GM21528 (cell line): Measurements from ENCODE around the gene IRX1.

Experiments
- ATAC-seq: cut with Tn5 transposase; IDR thresholded peaks from one replicate; pipeline ENCODE4 v1.9.1; 2021; ENCODE audit warnings: mild to moderate bottlenecking, moderate library complexity; ENCODE audit not compliant: unreplicated experiment, low FRiP score

Gene IRX1

DNA sequence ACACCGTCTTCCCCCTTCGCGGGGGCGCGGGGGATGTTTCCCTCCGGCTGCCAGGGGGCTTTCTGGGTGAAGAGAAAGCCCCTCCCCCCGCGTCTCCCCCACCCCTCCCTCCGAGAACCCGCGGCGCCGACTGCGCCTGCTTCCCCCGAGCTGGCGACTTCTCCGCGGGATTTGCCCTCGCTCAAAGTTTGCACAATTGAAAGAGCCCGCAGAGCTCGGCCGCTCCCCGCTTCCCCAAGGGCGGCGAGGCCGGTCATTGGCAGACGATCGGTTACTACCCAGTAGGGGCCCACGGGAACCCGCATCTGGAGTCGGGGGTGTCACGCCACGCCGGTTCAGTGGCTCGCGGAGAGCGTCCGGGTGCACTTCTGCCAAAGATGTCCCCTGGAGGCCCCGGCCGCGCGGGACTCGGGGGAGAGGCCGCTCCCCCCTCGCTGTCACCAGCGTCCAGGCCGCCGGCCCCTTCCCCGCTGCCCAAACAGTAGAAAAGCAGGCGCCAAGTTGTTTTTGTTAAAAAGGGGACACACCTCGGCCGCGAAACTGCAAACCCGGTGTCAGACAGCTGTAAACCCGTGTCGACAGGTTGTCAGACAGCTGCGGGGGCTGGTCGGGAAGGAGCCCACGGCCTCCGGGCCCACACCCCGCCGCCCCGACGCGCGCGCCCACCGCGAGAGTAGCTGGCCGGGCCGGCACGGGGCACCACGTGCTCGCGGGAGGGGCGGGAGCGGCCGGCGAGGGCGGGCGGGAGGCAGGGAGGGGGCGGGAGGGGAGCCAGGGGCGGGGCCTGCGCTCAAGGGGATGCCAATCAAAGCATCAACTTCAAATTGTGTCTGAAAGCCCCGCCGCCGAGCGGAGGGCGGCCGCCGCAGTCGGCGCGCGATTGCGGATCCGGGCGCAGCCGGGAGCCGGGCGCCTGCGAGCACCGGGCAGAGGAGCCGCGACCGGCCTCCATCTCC lies at the start of gene IRX1:
TSS of gene IRX1 (plus strand) at position 827 of the 956 bp plus-strand sequence. CDS start 274 bp downstream, outside the sequence.
- no peak for ATAC-seq

DNA sequence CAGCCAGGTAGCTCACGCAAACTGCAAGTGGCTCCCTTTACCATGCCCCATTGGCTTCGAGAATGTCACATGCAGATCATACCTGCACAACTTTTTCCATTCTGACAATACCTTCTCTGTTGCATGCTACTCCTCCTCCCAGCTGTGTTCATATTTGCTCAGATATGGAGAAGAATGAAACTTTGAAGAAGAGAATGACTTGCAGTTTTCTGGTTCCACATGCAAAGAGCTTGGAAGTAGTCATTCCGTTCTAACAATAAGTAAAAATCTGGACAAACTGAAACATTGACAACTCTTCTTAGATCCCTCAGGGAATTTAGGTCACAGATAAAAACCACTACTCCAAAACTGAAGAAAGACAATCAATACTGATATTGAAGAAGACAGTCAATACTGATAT lies 49.6 kb upstream of the IRX1 start:
- ATAC-seq: no peak

DNA sequence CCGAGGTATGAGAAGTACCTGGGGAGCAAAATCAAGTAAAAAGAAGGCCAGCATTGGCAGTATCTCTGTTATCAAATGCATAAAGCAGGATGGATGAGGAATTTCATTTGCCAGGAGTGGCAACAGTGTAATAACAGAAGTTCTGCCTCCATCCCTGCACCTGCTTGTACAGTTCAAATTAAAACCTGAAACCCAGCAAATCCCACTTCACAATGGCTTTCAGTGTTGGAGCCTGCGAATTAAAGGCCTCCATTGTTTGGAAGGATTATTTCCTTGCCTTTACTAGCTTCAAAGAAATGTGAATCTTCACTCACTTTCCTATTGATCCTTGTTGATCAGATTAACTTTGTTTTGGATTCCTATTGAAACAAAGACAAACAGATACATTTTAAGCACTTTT lies 31.5 kb upstream of the IRX1 start:
- ATAC-seq: no peak

DNA sequence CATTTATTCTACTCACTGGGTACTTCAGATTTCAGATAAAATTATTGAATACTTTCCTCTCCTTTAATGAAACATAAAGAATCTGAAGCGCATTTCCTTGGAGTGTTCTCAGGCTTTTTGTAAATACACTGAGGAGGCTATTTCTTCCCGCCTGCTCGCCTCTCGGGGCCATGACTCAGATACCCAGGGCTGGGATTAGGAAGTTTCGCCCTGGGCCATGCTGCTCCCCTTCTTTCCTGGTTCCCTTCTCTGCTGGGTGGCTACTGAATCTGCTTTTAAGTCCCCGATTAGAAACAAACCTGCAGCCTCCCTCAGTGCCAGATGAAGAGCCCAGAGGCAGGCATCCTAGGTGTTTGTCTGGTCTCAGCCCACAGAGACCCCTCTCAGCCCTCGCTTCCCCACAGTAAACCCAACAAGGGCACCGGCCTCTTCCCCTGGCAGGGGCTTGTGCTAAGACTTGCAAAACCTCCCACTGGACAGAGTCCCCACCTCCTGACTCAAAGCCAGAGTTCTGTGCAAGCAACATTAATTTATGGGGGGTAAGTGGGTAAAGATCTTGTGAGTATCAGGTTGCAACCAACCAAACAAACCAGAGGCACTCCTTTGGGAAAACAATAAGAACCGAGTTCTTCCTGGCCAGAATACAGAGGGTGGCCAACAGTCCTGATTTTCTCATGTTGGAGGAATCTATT lies 30.7 kb upstream of the IRX1 start:
- no peak for ATAC-seq

DNA sequence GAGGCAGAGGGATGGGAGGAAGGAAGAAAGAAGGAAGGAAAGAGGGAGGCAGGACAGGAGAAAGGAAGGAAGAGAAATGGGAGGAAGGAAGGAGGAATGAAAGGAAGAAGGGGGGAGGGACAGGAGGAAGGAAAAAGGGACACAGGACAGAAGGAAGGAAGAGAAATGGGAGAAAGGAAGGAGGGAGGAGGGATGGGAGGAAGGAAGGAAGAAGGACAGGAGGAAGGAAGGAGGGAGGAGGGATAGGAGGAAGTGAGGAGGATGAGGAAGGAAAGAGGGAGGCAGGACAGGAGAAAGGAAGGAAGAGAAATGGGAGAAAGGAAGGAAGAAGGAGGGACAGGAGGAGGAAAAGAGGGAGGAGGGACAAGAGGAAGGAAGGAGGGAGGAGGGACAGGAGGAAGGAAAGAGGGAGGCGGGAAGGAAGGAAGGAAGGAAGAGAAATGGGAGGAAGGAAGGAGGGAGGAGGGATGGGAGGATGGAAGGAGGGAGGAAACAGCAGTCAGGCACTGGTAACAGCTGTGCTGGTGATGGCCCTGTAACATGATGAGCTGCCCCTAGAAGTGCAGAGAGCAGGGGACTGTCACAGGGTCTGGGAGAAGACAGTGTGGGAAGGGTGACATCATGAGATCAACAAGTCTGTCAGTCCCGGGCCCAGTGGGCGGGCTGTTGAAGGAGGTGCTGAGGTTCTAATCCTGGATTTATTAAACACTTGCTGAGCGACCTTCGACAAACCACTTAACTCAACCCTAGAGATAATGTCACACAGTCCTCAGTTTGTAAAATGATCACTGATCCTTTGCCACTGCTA lies 10.7 kb upstream of the IRX1 start:
- no peak for ATAC-seq

DNA sequence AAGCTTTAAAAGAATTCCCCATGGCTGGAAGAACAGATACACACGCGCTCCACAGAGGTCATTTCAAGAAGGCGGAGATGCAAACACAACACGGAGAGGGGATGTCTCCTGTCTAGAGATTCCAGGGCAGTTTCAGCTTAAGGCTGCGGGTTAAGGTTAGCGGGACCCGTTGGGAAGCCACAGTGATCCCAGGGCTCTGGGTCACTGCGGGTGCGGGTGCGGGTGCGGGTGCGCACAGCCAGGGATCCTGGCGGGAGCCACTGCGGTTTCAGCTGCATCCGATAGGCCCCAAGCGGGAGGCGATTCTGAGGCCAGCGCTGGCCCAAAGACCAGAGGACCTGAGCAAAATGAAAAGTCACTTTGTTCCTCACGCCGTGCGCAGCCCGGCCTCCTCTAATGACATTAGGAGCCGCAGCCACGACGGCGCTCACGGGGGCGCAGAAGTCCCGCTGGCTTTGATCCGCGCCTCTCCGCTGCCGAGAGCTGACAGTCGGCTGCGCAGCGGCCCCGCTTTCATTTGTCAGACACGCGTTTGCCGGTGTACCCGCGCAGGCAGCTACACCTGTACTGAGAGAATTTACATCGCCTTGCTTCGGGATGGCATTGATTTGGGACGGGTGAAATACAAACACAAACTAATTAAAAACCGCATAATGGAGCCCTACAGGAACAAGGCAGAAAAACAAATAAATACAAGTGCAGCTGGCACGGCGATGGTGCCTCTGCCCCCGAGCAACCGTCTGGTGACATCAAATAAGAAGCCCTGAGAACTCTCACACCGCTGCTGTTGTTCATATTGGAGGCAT lies 5.3 kb upstream of the IRX1 start:
- no peak for ATAC-seq

DNA sequence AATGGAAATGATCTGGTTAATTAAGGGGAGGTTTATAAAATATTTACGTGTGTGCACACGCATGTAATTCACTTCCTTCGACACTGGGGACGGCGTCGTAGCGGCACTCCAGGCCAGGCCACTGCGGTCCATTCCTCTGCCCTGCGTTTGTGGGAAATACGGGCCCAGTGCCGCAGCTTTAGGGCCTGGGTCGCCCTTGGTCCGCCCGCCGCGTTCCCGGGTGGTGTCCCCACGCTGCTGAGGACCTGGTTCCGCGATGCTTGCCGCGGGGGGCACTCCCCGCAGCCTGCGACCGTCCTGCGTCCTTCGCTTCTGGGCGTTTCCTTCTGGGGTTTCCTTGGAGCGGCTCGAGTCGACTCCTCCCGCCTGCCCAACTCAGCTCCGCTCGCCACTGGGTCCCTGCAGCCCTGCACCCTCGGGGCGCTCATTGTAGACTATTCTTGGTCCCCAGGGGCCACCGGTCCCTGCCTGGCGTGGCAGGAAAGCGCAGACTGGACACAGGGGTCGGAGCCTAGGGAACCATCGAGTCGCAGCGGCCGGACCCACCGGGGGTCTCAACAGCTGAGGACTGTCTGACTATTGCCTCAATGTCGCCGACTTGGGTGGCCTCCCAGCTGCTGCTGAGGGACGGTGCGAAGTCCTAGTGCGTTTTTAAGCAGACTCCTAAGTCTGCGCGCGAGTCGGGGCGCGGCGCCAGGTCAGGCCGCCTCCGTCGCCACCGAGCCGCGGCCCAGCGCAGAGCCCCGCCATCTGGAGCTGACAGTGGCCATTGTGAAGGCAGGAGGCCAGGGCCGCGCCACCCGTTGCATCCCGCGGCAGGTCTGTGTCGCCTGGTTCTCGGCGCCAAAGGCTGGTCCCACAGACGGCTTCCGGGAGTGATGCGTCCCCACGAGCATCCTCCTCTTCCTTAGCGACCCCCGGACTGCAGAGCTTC lies 4.4 kb upstream of the IRX1 start:
- ATAC-seq: no peak

DNA sequence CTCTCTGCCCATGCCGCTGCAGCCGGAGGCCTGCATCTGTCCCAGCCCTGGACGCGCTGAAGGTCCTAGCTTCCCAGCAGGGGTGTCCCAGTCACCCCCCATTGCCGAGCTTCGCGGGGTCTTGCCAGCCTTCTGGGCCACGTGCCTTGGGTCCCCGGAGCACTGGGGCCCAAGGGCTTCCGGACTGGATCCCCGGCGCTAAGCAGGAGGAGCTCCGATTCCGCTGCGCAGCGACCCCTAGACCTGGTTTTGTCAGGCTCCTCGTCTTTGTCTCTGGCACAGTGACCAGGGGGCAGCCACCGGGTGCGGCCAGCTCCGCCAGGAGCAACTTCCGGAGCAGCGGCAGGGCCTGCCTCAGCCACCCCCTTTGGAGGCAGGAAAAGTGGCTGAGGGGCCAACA lies 3.3 kb upstream of the IRX1 start:
- ATAC-seq: no peak

DNA sequence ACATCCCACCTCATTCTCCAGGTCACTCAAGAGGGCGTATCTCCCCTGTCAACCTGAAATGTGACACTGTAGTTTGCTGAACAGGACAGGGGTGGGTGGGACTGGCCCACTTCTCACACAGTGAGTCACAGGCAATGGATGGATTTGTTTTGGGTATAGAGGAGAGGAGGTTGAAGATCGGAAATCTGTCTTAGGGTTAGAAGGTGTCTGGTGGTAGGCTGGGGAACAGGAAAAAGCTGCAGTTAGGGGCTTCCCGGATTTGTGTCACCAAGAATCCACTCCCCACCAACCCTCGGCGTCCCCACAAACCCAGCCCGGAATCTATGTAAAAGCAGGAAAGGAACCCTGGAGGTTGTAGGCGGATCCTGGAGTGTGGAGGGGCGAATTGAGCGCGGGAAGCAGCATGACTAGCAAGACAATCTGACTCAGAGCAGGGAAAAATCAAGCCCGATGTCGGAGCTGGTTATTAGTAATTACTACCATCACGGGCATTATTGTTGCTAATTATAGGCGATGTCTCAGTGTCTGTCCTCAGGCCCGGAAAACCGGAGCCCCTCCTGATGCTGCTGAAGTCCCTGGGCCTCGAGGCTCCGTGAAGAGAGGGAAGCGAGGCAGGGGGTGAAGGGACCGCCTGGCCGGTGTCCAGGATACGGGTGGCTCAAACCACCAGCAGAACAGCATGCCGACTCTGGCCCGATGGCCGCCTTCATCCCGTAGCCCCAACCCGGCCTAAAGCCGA lies 1.7 kb upstream of the IRX1 start:
- ATAC-seq: no peak

DNA sequence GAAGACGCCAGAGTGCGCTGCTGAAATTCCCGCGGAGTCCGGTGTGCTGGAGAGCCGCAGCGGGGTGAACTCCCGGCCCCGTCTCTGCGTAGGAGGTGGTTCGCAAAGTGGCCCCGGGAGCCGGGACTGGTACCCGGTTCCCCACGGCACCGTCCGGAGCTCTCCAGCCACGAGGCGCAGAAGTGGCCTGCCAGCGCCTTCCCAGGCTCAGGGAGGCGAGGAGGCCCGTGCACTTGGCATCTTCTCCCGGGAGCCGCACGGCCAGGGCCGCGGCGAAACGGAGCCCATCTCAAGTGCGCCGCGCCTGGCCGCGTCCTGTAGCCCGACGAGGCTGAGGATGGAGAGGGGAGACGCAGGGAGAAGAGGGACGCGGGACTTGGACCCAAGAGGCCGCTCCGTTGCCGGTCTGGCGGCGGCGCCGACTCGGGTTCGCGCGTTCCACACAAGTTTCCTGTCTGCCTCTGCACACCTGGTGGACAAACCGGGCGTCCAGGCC lies 1.1 kb upstream of the IRX1 start:
- ATAC-seq: no peak

DNA sequence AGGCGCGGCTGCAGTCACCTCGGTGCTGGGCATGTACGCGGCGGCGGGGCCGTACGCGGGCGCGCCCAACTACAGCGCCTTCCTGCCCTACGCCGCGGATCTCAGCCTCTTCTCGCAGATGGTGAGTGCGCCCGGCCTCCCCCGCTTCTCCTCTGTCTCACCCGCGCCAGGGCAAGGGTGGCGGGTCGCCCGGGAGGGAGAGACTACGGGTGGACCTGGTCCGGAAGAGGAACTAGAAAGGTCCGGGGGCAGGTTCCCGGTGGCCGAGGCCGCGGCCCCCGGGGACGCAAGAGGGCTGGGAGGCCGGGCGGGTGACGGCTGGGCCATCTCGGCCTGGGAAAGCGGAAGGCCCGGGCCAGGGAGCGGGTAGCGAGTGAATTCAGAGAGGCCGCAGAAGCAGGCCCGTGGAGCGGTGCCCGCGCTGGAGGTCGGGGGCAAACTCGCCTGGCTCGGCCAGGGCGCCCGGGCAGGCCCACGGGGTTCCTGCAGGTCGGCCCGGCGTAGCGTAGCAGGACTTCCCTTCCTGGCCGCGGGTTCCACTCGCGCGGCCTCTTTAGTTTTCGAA lies 711 bp downstream of the IRX1 start:
- no peak for ATAC-seq

DNA sequence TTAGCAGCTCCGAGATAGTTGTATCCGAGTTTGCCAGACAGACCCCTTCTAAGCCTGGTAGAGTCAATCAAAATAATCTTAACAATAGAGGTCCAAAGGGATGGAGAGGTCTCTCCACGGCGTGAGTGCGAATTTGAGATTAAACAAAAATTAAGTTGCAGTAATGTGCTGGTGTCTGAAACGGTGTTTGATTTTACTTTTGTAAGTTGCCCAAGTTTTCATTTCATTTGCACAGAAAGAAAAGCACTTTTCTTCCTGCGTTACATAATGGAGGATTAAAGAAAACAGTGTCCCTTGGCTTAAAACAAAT lies 1.2 kb downstream of the IRX1 start:
- no peak for ATAC-seq

DNA sequence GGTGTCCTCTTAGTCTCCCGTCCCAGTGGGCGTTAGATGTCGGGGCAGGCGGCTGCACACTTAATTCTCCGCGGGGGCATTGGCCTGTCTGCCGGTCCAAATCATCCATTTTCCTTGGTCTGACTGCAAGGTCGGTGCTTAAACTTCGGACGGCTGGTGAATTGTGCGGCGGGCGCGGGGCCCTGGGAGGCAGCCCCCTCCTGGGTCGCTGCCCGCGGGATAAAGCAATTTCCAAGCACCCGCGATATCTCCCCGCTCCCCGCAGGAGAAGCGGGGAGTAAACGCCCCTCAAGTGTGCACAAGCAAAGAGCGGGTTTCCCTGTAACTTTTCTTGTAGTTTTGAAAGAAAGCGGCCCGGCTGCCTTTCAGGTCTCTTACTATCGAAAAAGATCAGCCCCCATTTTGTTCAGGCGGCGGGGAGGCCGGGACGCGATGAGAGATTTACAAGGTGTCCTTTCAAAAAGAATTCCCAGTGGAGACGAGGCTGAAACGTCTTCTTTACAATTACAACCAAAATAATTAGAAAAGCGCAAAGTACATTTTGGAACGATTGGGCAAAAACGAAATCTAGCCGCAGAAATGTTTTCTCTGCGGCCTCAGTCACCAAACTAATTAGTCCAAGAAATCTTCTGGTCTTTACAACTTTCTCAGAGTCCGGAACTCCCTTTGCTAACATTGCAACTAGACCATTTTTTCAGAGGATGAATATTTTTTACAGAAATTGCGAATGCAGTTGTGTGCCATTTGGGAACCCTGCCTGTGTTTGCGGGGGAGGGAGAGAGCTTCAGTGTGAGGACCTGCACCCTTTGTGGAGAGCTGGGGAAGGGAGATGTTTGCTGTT lies 1.8 kb downstream of the IRX1 start:
- no peak for ATAC-seq

DNA sequence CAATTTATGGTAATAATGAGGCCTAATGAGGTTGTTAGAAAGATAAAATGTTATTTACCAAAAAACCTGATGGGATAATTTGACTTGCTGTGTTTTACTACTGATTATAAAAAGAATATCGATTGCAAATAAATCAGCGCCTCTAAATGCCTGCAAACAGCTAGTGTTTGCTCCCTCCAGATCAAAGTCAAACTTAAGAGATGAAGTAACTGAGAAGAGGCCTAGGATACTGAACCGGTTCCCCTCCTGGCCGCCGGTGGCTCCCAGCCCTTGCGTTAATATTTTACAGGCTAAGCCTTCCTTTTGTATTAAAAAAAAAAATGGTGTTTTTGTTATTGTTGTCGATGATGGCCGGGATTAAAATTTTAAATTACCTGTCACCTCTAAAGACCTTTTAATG lies 2.6 kb downstream of the IRX1 start:
- no peak for ATAC-seq

DNA sequence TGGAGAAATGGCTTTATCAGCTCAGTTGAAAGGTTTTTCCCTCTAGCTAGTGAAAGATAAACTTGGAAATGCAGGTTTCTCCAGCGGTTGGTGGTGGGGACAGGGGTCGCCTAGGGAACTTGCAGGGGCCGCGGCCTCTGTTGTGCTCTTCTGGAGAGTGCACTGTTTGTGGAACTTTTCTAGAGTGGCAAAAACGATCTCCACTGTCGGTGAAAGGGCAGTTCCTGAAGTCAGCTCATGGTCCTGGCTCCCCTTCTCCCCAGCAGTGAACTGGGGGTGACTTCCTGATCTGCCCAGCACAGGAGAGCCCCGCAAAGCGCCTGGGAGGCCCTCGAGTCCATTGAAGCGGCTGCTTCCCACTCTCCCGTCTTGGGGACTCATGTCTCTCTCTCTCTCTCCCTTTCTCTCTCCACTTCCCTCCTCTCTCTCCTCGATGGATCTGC lies 3.2 kb downstream of the IRX1 start:
- ATAC-seq: no peak

DNA sequence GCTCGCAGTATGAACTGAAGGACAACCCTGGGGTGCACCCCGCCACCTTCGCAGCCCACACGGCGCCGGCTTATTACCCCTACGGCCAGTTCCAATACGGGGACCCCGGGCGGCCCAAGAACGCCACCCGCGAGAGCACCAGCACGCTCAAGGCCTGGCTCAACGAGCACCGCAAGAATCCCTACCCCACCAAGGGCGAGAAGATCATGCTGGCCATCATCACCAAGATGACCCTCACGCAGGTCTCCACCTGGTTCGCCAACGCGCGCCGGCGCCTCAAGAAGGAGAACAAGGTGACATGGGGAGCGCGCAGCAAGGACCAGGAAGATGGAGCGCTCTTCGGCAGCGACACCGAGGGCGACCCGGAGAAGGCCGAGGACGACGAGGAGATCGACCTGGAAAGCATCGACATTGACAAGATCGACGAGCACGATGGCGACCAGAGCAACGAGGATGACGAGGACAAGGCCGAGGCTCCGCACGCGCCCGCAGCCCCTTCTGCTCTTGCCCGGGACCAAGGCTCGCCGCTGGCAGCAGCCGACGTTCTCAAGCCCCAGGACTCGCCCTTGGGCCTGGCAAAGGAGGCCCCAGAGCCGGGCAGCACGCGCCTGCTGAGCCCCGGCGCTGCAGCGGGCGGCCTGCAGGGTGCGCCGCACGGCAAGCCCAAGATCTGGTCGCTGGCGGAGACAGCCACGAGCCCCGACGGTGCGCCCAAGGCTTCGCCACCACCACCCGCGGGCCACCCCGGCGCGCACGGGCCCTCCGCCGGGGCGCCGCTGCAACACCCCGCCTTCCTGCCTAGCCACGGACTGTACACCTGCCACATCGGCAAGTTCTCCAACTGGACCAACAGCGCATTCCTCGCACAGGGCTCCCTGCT lies 3.8 kb downstream of the IRX1 start:
- no peak for ATAC-seq
